Neutrophil (primary cell): ENCODE measurements around the gene SYT10.
"Not testable (repeated sequence)": the region's sequence is repeated elsewhere in the genome, so short reads cannot be mapped to it uniquely, and the experiment has no call there.

Experiments used
- H3K27ac ChIP-seq: fragments of 200-600 bp; sonication (generic); 2 replicates; pipeline ENCODE4 v1.5.1; 2016; ENCODE audit warnings: mild to moderate bottlenecking, moderate library complexity
- H3K27me3 ChIP-seq: fragments of 200-600 bp; sonication (generic); 2 replicates; pipeline ENCODE4 v1.6.0; 2016; ENCODE audit warnings: mild to moderate bottlenecking
- H3K36me3 ChIP-seq: fragments of 200-600 bp; sonication (generic); 2 replicates; pipeline ENCODE4 v1.5.1; 2017
- H3K4me1 ChIP-seq, 2 experiments: fragments of 200-600 bp in 1 of 2; sonication (generic) in 1 of 2; 1 replicate in 1 of 2; 2 replicates in 1 of 2; pipeline versions ENCODE4 v1.5.1 to v1.6.1; 2013 to 2016; ENCODE audit warnings: low read depth in 1 of 2, low read length in 1 of 2, mild to moderate bottlenecking in 1 of 2, moderate library complexity in 1 of 2; ENCODE audit not compliant: control insufficient read depth in 1 of 2, insufficient read depth in 1 of 2
- H3K4me3 ChIP-seq, 2 experiments: fragments of 200-600 bp in 1 of 2; sonication (generic) in 1 of 2; 1 replicate in 1 of 2; 2 replicates in 1 of 2; pipeline ENCODE4 v1.5.1; 2013 to 2016; ENCODE audit warnings: low read depth in 1 of 2, low read length in 1 of 2, mild to moderate bottlenecking in 1 of 2, moderate library complexity in 1 of 2
- H3K9me3 ChIP-seq: fragments of 200-600 bp; sonication (generic); 2 replicates; pipeline ENCODE4 v1.5.1; 2016
- CTCF ChIP-seq: fragments of 200-600 bp; sonication (generic); IDR thresholded peaks from 2 replicates; pipeline ENCODE4 v1.5.1; 2016; ENCODE audit warnings: antibody characterized with exemption

The SYT10 gene

GRCh38 chr12:33357181-33357580 lies 82.4 kb downstream of the SYT10 start:
- Histone ChIP-seq H3K27ac (no peak overlapping the region), H3K4me3 (no peak overlapping the region)
- TF ChIP-seq CTCF = no peak

GRCh38 chr12:33349791-33350190 lies 89.8 kb downstream of the SYT10 start:
- no peak overlapping the region for H3K27ac ChIP-seq
- H3K36me3 ChIP-seq = no peaks in the 10 kb centered on the region
- no peak overlapping the region for H3K4me3 ChIP-seq

More at GRCh38 chr12:33357181-33357580, 82.4 kb downstream of the SYT10 start:
- no peaks in the 10 kb centered on the region for H3K4me1 ChIP-seq
- H3K9me3 ChIP-seq = no peaks in the 10 kb centered on the region
- H3K27me3 ChIP-seq = no peaks in the 10 kb centered on the region
- H3K36me3 ChIP-seq = no peaks in the 10 kb centered on the region

GRCh38 chr12:33331961-33332398 lies 107.6 kb downstream of the SYT10 start:
- H3K9me3 ChIP-seq, H3K27ac ChIP-seq, H3K4me3 ChIP-seq, H3K27me3 ChIP-seq, H3K36me3 ChIP-seq, H3K4me1 ChIP-seq: not testable (repeated sequence)

More at GRCh38 chr12:33349791-33350190, 89.8 kb downstream of the SYT10 start:
- no peak for TF ChIP-seq CTCF
- no peaks in the 10 kb centered on the region for H3K9me3 ChIP-seq
- H3K27me3 ChIP-seq = no peaks in the 10 kb centered on the region
- H3K4me1 ChIP-seq = no peaks in the 10 kb centered on the region

GRCh38 chr12:33330940-33331339 lies 108.7 kb downstream of the SYT10 start:
- no peak for TF ChIP-seq CTCF
- Histone ChIP-seq H3K27ac (no peak overlapping the region), H3K4me3 (no peak overlapping the region), H3K9me3 (no peaks in the 10 kb centered on the region), H3K36me3 (no peaks in the 10 kb centered on the region), H3K27me3 (no peaks in the 10 kb centered on the region), H3K4me1 (no peaks in the 10 kb centered on the region)
